Mesothelial cell of epicardium (in vitro differentiated cells): ENCODE measurements around the gene PNLIPRP2. TPM values are rescaled to one million over a fixed set of nuclear protein-coding genes. Genes with fewer than 3 reads are reported as not detected.
A peak's percentile ranks its signal among the peaks of the same experiment; 100 is the strongest.

Source experiments
- DNase-seq, 2 experiments: peaks; one replicate each; pipeline ENCODE4 v3.0.0; 2021; ENCODE audit warnings: low spot score in 2 of 2; ENCODE audit not compliant: unreplicated experiment in 2 of 2
- H3K27ac Mint-ChIP-seq: 2 replicates; pipeline ENCODE4 v1.8.0; 2021; ENCODE audit warnings: mixed read lengths
- H3K27me3 Mint-ChIP-seq: 2 replicates; pipeline ENCODE4 v1.8.0; 2021; ENCODE audit warnings: low read depth, mixed read lengths
- H3K36me3 Mint-ChIP-seq: 2 replicates; pipeline ENCODE4 v1.8.0; 2021; ENCODE audit warnings: mixed read lengths
- H3K4me1 Mint-ChIP-seq: 2 replicates; pipeline ENCODE4 v1.8.0; 2021; ENCODE audit warnings: mixed read lengths
- H3K4me3 Mint-ChIP-seq: 2 replicates; pipeline ENCODE4 v1.8.0; 2021; ENCODE audit warnings: mild to moderate bottlenecking, moderate library complexity, mixed read lengths
- H3K9me3 Mint-ChIP-seq: 2 replicates; pipeline ENCODE4 v1.8.0; 2021; ENCODE audit warnings: mixed read lengths
- total RNA-seq: library from RNA; stranded (reverse); gene quantifications from 3 replicates; pipeline ENCODE4 v1.2.1, GENCODE V29; 2021
- TF ChIP-seq, protein P1 (sequence below): fragments of 200-600 bp; sonication (generic); IDR thresholded peaks from one replicate; pipeline ENCODE4 v1.5.0; 2021; ENCODE audit warnings: antibody characterized with exemption; ENCODE audit not compliant: unreplicated experiment

PNLIPRP2 gene
- total RNA-seq, 1 donor from 2014 or later: not detected

- peaks cover 39% of the 10 kb centered on the region for H3K27me3 Mint-ChIP-seq
Observed at GRCh38 chr10:116637830-116638229, 17.1 kb downstream of the PNLIPRP2 start.

GRCh38 chr10:116646502-116646901, 25.7 kb downstream of the PNLIPRP2 start:
- Mint-ChIP-seq H3K27me3 (peaks cover 49% of the 10 kb centered on the region), H3K27ac (no peak overlapping the region), H3K4me3 (no peak overlapping the region), H3K4me1 (no peaks in the 10 kb centered on the region), H3K36me3 (no peaks in the 10 kb centered on the region), H3K9me3 (peaks cover 30% of the 10 kb centered on the region)
- TF ChIP-seq, protein P1, sequence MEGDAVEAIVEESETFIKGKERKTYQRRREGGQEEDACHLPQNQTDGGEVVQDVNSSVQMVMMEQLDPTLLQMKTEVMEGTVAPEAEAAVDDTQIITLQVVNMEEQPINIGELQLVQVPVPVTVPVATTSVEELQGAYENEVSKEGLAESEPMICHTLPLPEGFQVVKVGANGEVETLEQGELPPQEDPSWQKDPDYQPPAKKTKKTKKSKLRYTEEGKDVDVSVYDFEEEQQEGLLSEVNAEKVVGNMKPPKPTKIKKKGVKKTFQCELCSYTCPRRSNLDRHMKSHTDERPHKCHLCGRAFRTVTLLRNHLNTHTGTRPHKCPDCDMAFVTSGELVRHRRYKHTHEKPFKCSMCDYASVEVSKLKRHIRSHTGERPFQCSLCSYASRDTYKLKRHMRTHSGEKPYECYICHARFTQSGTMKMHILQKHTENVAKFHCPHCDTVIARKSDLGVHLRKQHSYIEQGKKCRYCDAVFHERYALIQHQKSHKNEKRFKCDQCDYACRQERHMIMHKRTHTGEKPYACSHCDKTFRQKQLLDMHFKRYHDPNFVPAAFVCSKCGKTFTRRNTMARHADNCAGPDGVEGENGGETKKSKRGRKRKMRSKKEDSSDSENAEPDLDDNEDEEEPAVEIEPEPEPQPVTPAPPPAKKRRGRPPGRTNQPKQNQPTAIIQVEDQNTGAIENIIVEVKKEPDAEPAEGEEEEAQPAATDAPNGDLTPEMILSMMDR: no peak
- DNase-seq: no peak

More at GRCh38 chr10:116637830-116638229, 17.1 kb downstream of the PNLIPRP2 start:
- H3K4me1 Mint-ChIP-seq: no peaks in the 10 kb centered on the region
- H3K4me3 Mint-ChIP-seq: no peak overlapping the region
- no peak overlapping the region for H3K27ac Mint-ChIP-seq
- no peaks in the 10 kb centered on the region for H3K36me3 Mint-ChIP-seq
- no peak for DNase-seq
- TF ChIP-seq, protein P1: no peak
- peaks cover 15% of the 10 kb centered on the region for H3K9me3 Mint-ChIP-seq

DNA sequence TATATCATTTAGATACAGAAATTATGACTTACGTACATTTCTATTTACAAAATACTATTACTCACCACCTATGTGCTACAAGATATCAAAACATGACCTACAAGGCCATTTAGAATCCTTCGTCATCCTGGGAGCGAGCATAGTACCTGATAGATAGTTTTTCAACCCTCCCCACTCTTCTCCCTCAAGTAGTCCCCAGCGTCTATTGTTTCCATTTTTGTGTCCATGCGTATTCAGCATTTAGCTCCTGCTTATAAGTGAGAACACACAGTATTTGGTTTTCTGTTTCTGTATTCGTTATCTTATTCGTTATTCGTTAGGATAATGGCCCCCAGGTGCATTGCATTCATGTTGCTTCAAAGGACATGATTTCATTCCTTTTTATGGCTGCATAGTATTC, 28.1 kb downstream of the PNLIPRP2 start:
- no peak for DNase-seq
- peaks cover 34% of the 10 kb centered on the region for H3K9me3 Mint-ChIP-seq
- H3K27ac Mint-ChIP-seq: no peak overlapping the region
- H3K4me3 Mint-ChIP-seq: no peak overlapping the region
- TF ChIP-seq, protein P1: no peak
- peaks cover 48% of the 10 kb centered on the region for H3K27me3 Mint-ChIP-seq
- H3K4me1 Mint-ChIP-seq: no peaks in the 10 kb centered on the region
- no peaks in the 10 kb centered on the region for H3K36me3 Mint-ChIP-seq

DNA sequence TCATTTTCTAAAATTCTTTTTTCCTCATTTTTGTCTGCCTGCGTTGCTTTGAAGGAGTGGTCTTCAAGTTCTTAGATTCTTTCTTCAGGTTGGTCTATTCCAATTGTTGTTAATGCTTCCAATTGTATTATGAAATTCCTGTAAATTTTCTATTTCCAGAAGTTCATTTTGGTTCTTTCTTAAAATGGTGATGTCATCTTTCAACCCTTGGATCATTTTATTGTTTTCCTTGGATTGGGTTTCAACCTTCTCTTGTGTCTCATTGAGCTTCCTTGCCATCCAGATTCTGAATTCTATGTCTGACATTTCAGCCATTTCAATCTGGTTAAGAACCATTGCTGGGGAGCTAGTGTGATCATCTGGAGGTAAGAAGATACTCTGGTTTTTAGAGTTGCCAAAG, 33.1 kb downstream of the PNLIPRP2 start:
- no peak for DNase-seq
- Mint-ChIP-seq H3K27ac (no peak overlapping the region), H3K36me3 (no peaks in the 10 kb centered on the region), H3K27me3 (peaks cover 35% of the 10 kb centered on the region), H3K4me1 (peaks cover 5% of the 10 kb centered on the region), H3K4me3 (no peak overlapping the region), H3K9me3 (peaks cover 28% of the 10 kb centered on the region)
- TF ChIP-seq, protein P1: no peak

DNA sequence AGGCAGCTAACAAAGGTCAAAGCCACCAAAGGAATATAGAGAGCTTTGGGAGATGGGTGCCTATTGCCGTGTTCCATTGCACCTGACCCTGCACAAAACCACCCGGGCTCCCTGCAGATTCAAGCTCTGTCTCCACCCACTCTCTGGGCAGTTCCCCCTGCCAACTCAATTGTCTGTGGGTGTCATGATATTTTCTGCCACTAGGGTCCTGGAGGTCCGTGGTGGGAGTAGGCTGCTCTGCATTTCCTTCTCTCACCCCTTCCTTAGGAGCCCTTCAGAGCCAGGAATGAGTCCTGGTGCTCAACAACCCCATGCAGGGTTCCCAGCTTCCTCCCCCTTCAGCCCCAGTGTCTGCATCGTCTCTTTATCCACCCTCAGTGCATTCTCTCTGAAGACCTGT, 34.1 kb downstream of the PNLIPRP2 start:
- Mint-ChIP-seq H3K36me3 (no peaks in the 10 kb centered on the region), H3K4me3 (no peak overlapping the region), H3K4me1 (peaks cover 5% of the 10 kb centered on the region), H3K9me3 (peaks cover 19% of the 10 kb centered on the region), H3K27ac (no peak overlapping the region), H3K27me3 (peaks cover 35% of the 10 kb centered on the region)
- DNase-seq: no peak
- TF ChIP-seq, protein P1: peak; percentile 85

DNA sequence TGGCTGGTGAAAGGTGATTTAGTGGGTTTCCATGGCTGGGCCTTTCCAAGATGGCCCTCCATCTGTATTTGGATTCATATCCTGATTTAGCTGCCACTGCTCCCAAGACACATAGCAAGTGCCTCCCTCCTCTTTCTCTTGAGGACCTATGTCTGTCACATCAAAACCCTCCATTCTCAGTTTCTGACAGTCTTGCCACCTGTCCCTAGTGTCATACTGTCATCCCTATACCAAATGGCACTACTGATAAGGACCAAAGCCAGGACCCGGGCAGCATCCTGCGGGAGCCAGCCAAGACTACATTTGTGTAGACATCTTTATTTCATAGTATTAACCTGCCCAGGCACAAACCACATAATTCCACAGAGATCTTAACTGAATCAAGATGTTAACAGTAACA, 34.8 kb downstream of the PNLIPRP2 start:
- peaks cover 7% of the 10 kb centered on the region for H3K4me1 Mint-ChIP-seq

More for the DNA sequence above, 34.8 kb downstream of the PNLIPRP2 start:
- no peak for DNase-seq
- H3K9me3 Mint-ChIP-seq: peaks cover 13% of the 10 kb centered on the region
- no peak overlapping the region for H3K4me3 Mint-ChIP-seq
- peaks cover 34% of the 10 kb centered on the region for H3K27me3 Mint-ChIP-seq
- TF ChIP-seq, protein P1: no peak
- no peak overlapping the region for H3K27ac Mint-ChIP-seq
- no peaks in the 10 kb centered on the region for H3K36me3 Mint-ChIP-seq
